GM23338 (cell line): ENCODE data around the gene PRIMPOL.

Experiments used
- CREB1 ChIP-seq: fragments of 250-450 bp; sonication (Bioruptor Pico); IDR thresholded peaks from 2 replicates; pipeline ENCODE4 v1.5.0; 2020; ENCODE audit warnings: low read depth, mild to moderate bottlenecking, moderate library complexity
- CTCF ChIP-seq, 2 experiments: fragments of 200-600 bp in 1 of 2; sonication (generic) in 1 of 2; conservative IDR thresholded peaks; 2 replicates each; pipeline versions ENCODE4 v1.5.1 to v1.6.1; 2016 to 2017; ENCODE audit warnings: antibody characterized with exemption in 2 of 2, low read depth in 2 of 2, mild to moderate bottlenecking in 2 of 2, moderate library complexity in 1 of 2
- EZH2 ChIP-seq: fragments of 200-600 bp; sonication (generic); IDR thresholded peaks from one replicate; pipeline ENCODE4 v1.8.0; 2017; ENCODE audit warnings: antibody characterized with exemption, mild to moderate bottlenecking, low read depth; ENCODE audit not compliant: unreplicated experiment
- EZH2phosphoT487 ChIP-seq: fragments of 200-600 bp; sonication (generic); IDR thresholded peaks from one replicate; pipeline ENCODE4 v1.8.1; 2018; ENCODE audit warnings: antibody characterized with exemption; ENCODE audit not compliant: unreplicated experiment
- POLR2AphosphoS5 ChIP-seq: IDR thresholded peaks from 2 replicates; pipeline ENCODE4 v1.6.1; 2016; ENCODE audit warnings: antibody characterized with exemption, low read depth
- ZNF114 ChIP-seq: fragments of 250-450 bp; sonication (Bioruptor Pico); IDR thresholded peaks from 2 replicates; pipeline ENCODE4 v1.5.0; 2020; ENCODE audit warnings: mild to moderate bottlenecking, moderate library complexity
- TF ChIP-seq, protein P1 (sequence below): IDR thresholded peaks from one replicate; pipeline ENCODE4 v1.6.1; 2018; ENCODE audit warnings: antibody characterized with exemption; ENCODE audit not compliant: unreplicated experiment

DNA sequence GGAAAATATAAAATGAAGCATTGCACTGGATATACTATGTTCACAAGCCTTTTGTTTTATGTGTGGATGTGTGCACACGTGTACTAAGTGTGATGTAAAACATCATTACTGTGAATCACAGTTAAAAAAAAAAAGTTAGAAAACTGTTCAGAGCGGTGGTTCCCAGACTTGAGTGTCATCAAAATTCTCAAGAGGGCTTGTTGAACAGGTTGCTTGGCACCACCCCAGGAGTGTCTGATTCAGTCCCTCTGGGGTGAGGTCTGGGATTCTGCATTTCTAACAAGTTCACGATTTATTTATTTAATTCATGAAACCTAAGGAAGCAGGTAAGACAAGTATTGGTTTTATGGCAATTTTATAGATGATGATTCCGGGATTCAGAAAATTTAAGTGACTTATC, 82.6 kb downstream of the PRIMPOL start:
- TF ChIP-seq CTCF (conservative IDR thresholded peaks at IDR 0.05; ENCODE audit: low read depth in 2 of 2) (no peak), EZH2 (no peak), EZH2phosphoT487 (no peak), POLR2AphosphoS5 (no peak), CREB1 (CRISPR knock-in tag) (no peak), ZNF114 (no peak)
- TF ChIP-seq, protein P1, sequence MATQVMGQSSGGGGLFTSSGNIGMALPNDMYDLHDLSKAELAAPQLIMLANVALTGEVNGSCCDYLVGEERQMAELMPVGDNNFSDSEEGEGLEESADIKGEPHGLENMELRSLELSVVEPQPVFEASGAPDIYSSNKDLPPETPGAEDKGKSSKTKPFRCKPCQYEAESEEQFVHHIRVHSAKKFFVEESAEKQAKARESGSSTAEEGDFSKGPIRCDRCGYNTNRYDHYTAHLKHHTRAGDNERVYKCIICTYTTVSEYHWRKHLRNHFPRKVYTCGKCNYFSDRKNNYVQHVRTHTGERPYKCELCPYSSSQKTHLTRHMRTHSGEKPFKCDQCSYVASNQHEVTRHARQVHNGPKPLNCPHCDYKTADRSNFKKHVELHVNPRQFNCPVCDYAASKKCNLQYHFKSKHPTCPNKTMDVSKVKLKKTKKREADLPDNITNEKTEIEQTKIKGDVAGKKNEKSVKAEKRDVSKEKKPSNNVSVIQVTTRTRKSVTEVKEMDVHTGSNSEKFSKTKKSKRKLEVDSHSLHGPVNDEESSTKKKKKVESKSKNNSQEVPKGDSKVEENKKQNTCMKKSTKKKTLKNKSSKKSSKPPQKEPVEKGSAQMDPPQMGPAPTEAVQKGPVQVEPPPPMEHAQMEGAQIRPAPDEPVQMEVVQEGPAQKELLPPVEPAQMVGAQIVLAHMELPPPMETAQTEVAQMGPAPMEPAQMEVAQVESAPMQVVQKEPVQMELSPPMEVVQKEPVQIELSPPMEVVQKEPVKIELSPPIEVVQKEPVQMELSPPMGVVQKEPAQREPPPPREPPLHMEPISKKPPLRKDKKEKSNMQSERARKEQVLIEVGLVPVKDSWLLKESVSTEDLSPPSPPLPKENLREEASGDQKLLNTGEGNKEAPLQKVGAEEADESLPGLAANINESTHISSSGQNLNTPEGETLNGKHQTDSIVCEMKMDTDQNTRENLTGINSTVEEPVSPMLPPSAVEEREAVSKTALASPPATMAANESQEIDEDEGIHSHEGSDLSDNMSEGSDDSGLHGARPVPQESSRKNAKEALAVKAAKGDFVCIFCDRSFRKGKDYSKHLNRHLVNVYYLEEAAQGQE: no peak
